Measurements from ENCODE around the gene XYLT1. TPM values are rescaled to one million over a fixed set of nuclear protein-coding genes. Genes with fewer than 3 reads are reported as not detected.

XYLT1 gene
- polyA plus RNA-seq, 1 of the 3 experiments (the other 2 are of a cell fraction) = 17.6 TPM

DNA sequence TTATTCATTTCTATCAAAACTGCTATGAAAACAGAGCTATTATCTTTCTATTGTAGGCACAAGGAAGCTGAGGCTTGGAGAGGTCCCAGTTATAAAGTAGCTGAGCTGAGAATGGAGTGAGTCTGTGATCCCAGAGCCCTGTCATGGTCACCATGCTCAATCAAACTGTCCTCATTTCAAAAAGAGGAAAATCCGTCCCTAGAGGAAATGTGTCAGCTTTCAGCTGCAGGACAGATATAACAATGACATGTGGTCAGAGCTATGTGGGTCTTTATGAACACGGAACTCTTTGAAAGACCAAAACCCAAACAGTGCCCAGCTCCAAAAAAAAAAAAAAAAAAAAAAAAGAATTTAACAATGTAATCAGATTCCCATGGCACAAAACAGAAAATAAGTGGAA, 266.1 kb downstream of the XYLT1 start:
- 86% methylated on average over 2 of the region's 2 CpGs for WGBS (ENCODE audit: low lambda C conversion rate)
- no peaks in the 10 kb centered on the region for H3K9me3 ChIP-seq
- peaks cover 0 to 7% of the 10 kb centered on the region in 2 experiments; a peak in 1 of 4 replicates for H3K4me1 ChIP-seq (ENCODE audit: control insufficient read depth in 1 of 2, insufficient read depth in 2 of 2, low read depth in 1 of 2, low read length in 1 of 2)
- no peaks in the 10 kb centered on the region for H3K27me3 ChIP-seq (ENCODE audit: insufficient read depth)
- H2AFZ ChIP-seq (ENCODE audit: low read depth) = no peak overlapping the region
- POLR2A ChIA-PET = no interaction called here
- H3K79me2 ChIP-seq (ENCODE audit: insufficient read depth) = peaks cover 95% of the 10 kb centered on the region
- no peak for DNase-seq
- H3K27ac ChIP-seq (ENCODE audit: low read depth in 2 of 2, low read length in 1 of 2) = no peak overlapping the region
- no peak overlapping the region for H3K4me2 ChIP-seq
- H3K4me3 ChIP-seq (ENCODE audit: low read depth in 2 of 2, low read length in 1 of 2) = no peak overlapping the region
- TF ChIP-seq RAD21 (IDR thresholded peaks at IDR 0.05; ENCODE audit: low read length) = no peak
- no peak for TF ChIP-seq EP300 (IDR thresholded peaks at IDR 0.05; ENCODE audit: borderline replicate concordance in 1 of 2, low read depth in 1 of 2, low read length in 1 of 2)
- no peak for TF ChIP-seq FOXJ3 (CRISPR knock-in tag; IDR thresholded peaks at IDR 0.05)
- no peak for TF ChIP-seq SIN3A (IDR thresholded peaks at IDR 0.05; ENCODE audit: borderline replicate concordance, low read depth, low read length)
- no peak for TF ChIP-seq GATA2 (CRISPR knock-in tag; IDR thresholded peaks at IDR 0.05)
- TF ChIP-seq, protein P1, sequence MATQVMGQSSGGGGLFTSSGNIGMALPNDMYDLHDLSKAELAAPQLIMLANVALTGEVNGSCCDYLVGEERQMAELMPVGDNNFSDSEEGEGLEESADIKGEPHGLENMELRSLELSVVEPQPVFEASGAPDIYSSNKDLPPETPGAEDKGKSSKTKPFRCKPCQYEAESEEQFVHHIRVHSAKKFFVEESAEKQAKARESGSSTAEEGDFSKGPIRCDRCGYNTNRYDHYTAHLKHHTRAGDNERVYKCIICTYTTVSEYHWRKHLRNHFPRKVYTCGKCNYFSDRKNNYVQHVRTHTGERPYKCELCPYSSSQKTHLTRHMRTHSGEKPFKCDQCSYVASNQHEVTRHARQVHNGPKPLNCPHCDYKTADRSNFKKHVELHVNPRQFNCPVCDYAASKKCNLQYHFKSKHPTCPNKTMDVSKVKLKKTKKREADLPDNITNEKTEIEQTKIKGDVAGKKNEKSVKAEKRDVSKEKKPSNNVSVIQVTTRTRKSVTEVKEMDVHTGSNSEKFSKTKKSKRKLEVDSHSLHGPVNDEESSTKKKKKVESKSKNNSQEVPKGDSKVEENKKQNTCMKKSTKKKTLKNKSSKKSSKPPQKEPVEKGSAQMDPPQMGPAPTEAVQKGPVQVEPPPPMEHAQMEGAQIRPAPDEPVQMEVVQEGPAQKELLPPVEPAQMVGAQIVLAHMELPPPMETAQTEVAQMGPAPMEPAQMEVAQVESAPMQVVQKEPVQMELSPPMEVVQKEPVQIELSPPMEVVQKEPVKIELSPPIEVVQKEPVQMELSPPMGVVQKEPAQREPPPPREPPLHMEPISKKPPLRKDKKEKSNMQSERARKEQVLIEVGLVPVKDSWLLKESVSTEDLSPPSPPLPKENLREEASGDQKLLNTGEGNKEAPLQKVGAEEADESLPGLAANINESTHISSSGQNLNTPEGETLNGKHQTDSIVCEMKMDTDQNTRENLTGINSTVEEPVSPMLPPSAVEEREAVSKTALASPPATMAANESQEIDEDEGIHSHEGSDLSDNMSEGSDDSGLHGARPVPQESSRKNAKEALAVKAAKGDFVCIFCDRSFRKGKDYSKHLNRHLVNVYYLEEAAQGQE (IDR thresholded peaks at IDR 0.05; ENCODE audit: low read depth, low read length) = no peak
- TF ChIP-seq MEF2A (IDR thresholded peaks at IDR 0.05; ENCODE audit: borderline replicate concordance, low read depth) = no peak
- TF ChIP-seq EZH2phosphoT487 (IDR thresholded peaks at IDR 0.05; ENCODE audit: borderline replicate concordance, low read depth) = no peak
- TF ChIP-seq GABPA (IDR thresholded peaks at IDR 0.05; ENCODE audit: low read depth) = no peak
- no peak for TF ChIP-seq RXRA (IDR thresholded peaks at IDR 0.05; ENCODE audit: borderline replicate concordance, low read depth)
- H3K9me2 ChIP-seq = no peaks in the 10 kb centered on the region
- H4K20me1 ChIP-seq (ENCODE audit: insufficient read depth) = peaks cover 99% of the 10 kb centered on the region
- H3K36me3 ChIP-seq (replicated peaks in 1 of 2; ENCODE audit: control insufficient read depth in 1 of 2, insufficient read depth in 2 of 2, low read length in 1 of 2) = peaks cover 0 to 21% of the 10 kb centered on the region in 2 experiments
- CTCF ChIA-PET = interaction anchor here (2.5 kb wide), 1 partner anchor 10 kb away, joined by 9 read pairs; no protein-coding TSS in a partner anchor
- no peak overlapping the region for H3K9ac ChIP-seq
- H3F3A ChIP-seq (replicated peaks; ENCODE audit: insufficient read depth) = peaks cover 18% of the 10 kb centered on the region

DNA sequence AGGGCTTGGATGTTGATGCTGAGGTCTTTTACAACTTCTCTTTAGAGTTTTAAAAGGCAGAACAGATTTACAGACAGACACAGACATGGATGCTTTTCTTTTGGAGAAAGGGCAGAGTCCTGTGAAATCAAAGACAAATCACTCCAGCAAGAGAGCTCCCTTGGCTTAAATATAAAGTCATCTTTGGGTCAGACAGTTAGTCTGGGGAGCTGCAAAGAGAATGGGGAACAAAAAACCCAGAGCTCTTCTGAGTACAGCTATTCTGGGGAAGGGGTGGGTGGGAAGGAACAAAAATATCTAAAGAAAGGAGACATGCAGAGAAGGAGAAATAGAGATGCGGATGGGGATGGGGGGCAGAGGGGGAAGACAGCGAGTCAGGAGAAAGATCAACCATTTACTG, 266.6 kb downstream of the XYLT1 start:
- CTCF ChIA-PET = interaction anchor here (2.5 kb wide), 1 partner anchor 10 kb away, joined by 9 read pairs; no protein-coding TSS in a partner anchor
- H2AFZ ChIP-seq (ENCODE audit: low read depth) = no peak overlapping the region
- no peak overlapping the region for H3K27ac ChIP-seq (ENCODE audit: low read depth in 2 of 2, low read length in 1 of 2)
- peaks cover 95% of the 10 kb centered on the region for H3K79me2 ChIP-seq (ENCODE audit: insufficient read depth)
- H3K9me3 ChIP-seq = no peaks in the 10 kb centered on the region
- H3K4me2 ChIP-seq = no peak overlapping the region
- POLR2A ChIA-PET = no interaction called here
- DNase-seq = no peak
- 92% methylated on average over 2 of the region's 2 CpGs for WGBS (ENCODE audit: low lambda C conversion rate)
- peaks cover 13% of the 10 kb centered on the region for H3F3A ChIP-seq (replicated peaks; ENCODE audit: insufficient read depth)
- H3K27me3 ChIP-seq (ENCODE audit: insufficient read depth) = no peaks in the 10 kb centered on the region
- H3K4me1 ChIP-seq (ENCODE audit: control insufficient read depth in 1 of 2, insufficient read depth in 2 of 2, low read depth in 1 of 2, low read length in 1 of 2) = peaks cover 0 to 7% of the 10 kb centered on the region in 2 experiments; a peak in 1 of 4 replicates
- no peak overlapping the region for H3K9ac ChIP-seq
- peaks cover 99% of the 10 kb centered on the region for H4K20me1 ChIP-seq (ENCODE audit: insufficient read depth)
- no peaks in the 10 kb centered on the region for H3K9me2 ChIP-seq
- H3K4me3 ChIP-seq (ENCODE audit: low read depth in 2 of 2, low read length in 1 of 2) = no peak overlapping the region
- peaks cover 0 to 26% of the 10 kb centered on the region in 2 experiments for H3K36me3 ChIP-seq (replicated peaks in 1 of 2; ENCODE audit: control insufficient read depth in 1 of 2, insufficient read depth in 2 of 2, low read length in 1 of 2)
- TF ChIP-seq TEAD4 (IDR thresholded peaks at IDR 0.05; ENCODE audit: borderline replicate concordance, insufficient read depth) (no peak), ELF1 (IDR thresholded peaks at IDR 0.05) (no peak), GABPA (IDR thresholded peaks at IDR 0.05; ENCODE audit: low read depth) (no peak), SIN3A (IDR thresholded peaks at IDR 0.05; ENCODE audit: borderline replicate concordance, low read depth, low read length) (no peak), POLR2AphosphoS5 (IDR thresholded peaks at IDR 0.05; ENCODE audit: low read depth, low read length) (no peak), FOXJ3 (CRISPR knock-in tag; IDR thresholded peaks at IDR 0.05) (no peak), EZH2phosphoT487 (IDR thresholded peaks at IDR 0.05; ENCODE audit: borderline replicate concordance, low read depth) (no peak), CHD2 (IDR thresholded peaks at IDR 0.05; ENCODE audit: low read length, partially characterized antibody) (no peak)
- TF ChIP-seq, protein P1 (IDR thresholded peaks at IDR 0.05; ENCODE audit: low read depth, low read length) = no peak
- TF ChIP-seq, protein P2, sequence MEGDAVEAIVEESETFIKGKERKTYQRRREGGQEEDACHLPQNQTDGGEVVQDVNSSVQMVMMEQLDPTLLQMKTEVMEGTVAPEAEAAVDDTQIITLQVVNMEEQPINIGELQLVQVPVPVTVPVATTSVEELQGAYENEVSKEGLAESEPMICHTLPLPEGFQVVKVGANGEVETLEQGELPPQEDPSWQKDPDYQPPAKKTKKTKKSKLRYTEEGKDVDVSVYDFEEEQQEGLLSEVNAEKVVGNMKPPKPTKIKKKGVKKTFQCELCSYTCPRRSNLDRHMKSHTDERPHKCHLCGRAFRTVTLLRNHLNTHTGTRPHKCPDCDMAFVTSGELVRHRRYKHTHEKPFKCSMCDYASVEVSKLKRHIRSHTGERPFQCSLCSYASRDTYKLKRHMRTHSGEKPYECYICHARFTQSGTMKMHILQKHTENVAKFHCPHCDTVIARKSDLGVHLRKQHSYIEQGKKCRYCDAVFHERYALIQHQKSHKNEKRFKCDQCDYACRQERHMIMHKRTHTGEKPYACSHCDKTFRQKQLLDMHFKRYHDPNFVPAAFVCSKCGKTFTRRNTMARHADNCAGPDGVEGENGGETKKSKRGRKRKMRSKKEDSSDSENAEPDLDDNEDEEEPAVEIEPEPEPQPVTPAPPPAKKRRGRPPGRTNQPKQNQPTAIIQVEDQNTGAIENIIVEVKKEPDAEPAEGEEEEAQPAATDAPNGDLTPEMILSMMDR (IDR thresholded peaks at IDR 0.05) = no peak
- TF ChIP-seq, protein P3, sequence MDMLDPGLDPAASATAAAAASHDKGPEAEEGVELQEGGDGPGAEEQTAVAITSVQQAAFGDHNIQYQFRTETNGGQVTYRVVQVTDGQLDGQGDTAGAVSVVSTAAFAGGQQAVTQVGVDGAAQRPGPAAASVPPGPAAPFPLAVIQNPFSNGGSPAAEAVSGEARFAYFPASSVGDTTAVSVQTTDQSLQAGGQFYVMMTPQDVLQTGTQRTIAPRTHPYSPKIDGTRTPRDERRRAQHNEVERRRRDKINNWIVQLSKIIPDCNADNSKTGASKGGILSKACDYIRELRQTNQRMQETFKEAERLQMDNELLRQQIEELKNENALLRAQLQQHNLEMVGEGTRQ (IDR thresholded peaks at IDR 0.05; ENCODE audit: borderline replicate concordance, low read depth, low read length) = no peak

All from SK-N-SH (cell line).